ENCODE data around the gene GPR35. TPM values are rescaled to one million over a fixed set of nuclear protein-coding genes. Genes with fewer than 3 reads are reported as not detected.

The GPR35 gene
- total RNA-seq, 1 donor from 2014 or later = 1.6 TPM

DNA sequence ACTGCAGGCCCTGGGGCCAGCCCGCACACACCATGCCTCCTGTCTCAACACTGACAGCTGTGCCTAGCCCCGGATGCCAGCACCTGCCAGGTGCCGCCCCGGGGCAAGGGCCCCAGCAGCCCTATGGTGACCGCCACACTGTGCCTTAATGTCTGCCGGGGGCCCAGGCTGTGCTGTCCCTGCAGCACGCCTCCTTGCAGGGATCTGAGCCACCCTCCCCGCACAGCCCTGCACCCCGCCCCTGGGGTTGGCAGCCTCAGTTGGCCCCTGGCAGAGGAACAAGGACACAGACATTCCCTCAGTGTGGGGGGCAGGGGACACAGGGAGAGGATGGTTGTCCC, 47.2 kb upstream of the GPR35 start:
- Mint-ChIP-seq H3K27me3 (no peaks in the 10 kb centered on the region), H3K9me3 (no peaks in the 10 kb centered on the region), H3K4me1 (peaks cover 30% of the 10 kb centered on the region), H3K36me3 (ENCODE audit: low read depth) (peaks cover 51% of the 10 kb centered on the region), H3K27ac (no peak overlapping the region), H3K4me3 (no peak overlapping the region)
- ATAC-seq (ENCODE audit: low read depth) (no peak), DNase-seq (no peak)
- TF ChIP-seq, protein P1, sequence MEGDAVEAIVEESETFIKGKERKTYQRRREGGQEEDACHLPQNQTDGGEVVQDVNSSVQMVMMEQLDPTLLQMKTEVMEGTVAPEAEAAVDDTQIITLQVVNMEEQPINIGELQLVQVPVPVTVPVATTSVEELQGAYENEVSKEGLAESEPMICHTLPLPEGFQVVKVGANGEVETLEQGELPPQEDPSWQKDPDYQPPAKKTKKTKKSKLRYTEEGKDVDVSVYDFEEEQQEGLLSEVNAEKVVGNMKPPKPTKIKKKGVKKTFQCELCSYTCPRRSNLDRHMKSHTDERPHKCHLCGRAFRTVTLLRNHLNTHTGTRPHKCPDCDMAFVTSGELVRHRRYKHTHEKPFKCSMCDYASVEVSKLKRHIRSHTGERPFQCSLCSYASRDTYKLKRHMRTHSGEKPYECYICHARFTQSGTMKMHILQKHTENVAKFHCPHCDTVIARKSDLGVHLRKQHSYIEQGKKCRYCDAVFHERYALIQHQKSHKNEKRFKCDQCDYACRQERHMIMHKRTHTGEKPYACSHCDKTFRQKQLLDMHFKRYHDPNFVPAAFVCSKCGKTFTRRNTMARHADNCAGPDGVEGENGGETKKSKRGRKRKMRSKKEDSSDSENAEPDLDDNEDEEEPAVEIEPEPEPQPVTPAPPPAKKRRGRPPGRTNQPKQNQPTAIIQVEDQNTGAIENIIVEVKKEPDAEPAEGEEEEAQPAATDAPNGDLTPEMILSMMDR (IDR thresholded peaks at IDR 0.05) = no peak
- CTCF ChIA-PET = no interaction called here
- POLR2A ChIA-PET = interaction anchor here (1.2 to 1.9 kb wide), 3 partner anchors 9 to 17 kb away, joined by 3 to 6 read pairs (median 4); partner anchors contain the start of gene CAPN10
- intact Hi-C loops (cut with micrococcal nuclease) = no loop called here

DNA sequence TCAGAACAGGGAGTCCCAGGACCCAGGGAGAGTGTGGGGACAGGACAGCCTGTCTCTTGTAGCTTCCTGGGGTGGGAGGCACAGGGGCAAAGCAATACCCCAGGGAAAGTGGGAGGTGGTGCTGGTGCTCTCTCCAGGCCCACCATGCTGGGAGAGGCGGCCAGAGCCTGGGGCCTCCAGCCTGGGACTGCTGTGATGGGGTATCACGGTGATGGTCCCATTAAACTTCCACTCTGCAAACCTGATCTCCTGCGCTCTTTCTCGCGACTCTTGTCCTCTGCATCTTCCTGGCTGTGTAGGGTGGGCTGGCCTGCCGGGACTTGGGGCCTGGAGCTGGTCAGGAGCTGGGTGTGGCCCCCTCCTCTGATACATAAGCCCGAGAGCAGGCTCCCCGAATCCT, 46.8 kb upstream of the GPR35 start:
- no peaks in the 10 kb centered on the region for H3K9me3 Mint-ChIP-seq
- ChIA-PET CTCF (no interaction called here), POLR2A (interaction anchor here (1.3 to 1.9 kb wide), 2 partner anchors 8 to 12 kb away, joined by 3 to 6 read pairs; partner anchors contain the start of gene CAPN10)
- intact Hi-C loops (cut with micrococcal nuclease) = no loop called here
- no peaks in the 10 kb centered on the region for H3K27me3 Mint-ChIP-seq
- TF ChIP-seq, protein P1 (IDR thresholded peaks at IDR 0.05) = no peak
- peaks cover 51% of the 10 kb centered on the region for H3K36me3 Mint-ChIP-seq (ENCODE audit: low read depth)
- DNase-seq = no peak
- no peak overlapping the region for H3K27ac Mint-ChIP-seq
- no peak overlapping the region for H3K4me3 Mint-ChIP-seq
- peaks cover 32% of the 10 kb centered on the region for H3K4me1 Mint-ChIP-seq
- no peak for ATAC-seq (ENCODE audit: low read depth)

DNA sequence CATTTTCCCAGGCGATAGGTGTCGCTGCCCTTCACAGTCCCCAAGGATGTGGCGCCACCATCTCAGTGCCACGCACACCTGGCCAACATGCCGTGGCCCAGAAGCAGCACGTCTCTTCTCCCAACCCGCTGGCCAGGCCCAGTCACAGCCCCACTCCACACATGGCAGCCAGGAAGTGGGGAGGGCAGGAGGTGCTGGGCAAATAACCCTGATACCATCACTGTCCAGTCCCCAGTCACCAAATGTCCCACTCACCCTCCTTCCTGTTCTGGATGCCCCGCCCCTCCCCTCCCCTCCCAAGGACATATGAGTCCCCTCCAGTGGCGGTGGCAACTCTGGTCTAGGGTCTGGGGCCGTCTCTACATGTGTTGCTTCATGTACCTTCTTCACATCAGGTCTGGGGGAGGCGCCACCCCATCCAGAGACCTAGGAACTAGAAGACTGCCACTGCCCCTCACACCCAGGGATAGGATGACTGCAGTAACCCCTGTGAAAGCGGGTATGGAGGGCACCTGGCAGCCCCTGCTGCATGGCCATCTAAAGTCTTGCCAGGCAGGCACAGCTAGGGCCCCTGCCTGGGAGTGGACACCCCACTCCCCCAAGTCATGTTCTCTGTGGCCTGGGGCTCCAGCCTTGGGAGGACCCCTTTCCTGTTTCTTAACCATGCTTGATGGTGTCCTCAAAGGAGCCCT, 46.1 kb upstream of the GPR35 start:
- Mint-ChIP-seq H3K27me3 (no peaks in the 10 kb centered on the region), H3K9me3 (no peaks in the 10 kb centered on the region), H3K4me1 (peaks cover 36% of the 10 kb centered on the region), H3K4me3 (no peak overlapping the region), H3K36me3 (ENCODE audit: low read depth) (peaks cover 52% of the 10 kb centered on the region), H3K27ac (peak overlapping the region; percentile 68)
- ChIA-PET CTCF (interaction anchor here (0.8 to 1.9 kb wide), 3 partner anchors 10 to 15 kb away, joined by 4 to 15 read pairs (median 4); no protein-coding TSS in a partner anchor), POLR2A (interaction anchor here (1.6 to 2.0 kb wide), 2 partner anchors 13 to 18 kb away, joined by 8 to 17 read pairs; partner anchors contain the start of gene DUSP28)
- ATAC-seq (ENCODE audit: low read depth) (no peak), DNase-seq (no peak)
- TF ChIP-seq, protein P1 (IDR thresholded peaks at IDR 0.05) = no peak
- intact Hi-C loops (cut with micrococcal nuclease) = no loop called here

- no peak overlapping the region for H3K4me3 Mint-ChIP-seq
- intact Hi-C loops (cut with micrococcal nuclease) = no loop called here
- H3K36me3 Mint-ChIP-seq (ENCODE audit: low read depth) = peaks cover 49% of the 10 kb centered on the region
- no peaks in the 10 kb centered on the region for H3K9me3 Mint-ChIP-seq
- POLR2A ChIA-PET = interaction anchor here (1.6 to 2.0 kb wide), 2 partner anchors 14 to 19 kb away, joined by 8 to 17 read pairs; partner anchors contain the start of gene DUSP28
- TF ChIP-seq, protein P1 (IDR thresholded peaks at IDR 0.05) = no peak
- ATAC-seq (ENCODE audit: low read depth) (peak; percentile 25), DNase-seq (peak; percentile 38)
- no peaks in the 10 kb centered on the region for H3K27me3 Mint-ChIP-seq
- peak overlapping the region; percentile 68 for H3K27ac Mint-ChIP-seq
- peaks cover 44% of the 10 kb centered on the region for H3K4me1 Mint-ChIP-seq
- CTCF ChIA-PET = interaction anchor here (0.8 to 1.9 kb wide), 5 partner anchors 11 to 66 kb away, joined by 3 to 15 read pairs (median 4); partner anchors contain the start of gene RNPEPL1
Observed at GRCh38 chr2:240579771-240580614, 45.3 kb upstream of the GPR35 start.

DNA sequence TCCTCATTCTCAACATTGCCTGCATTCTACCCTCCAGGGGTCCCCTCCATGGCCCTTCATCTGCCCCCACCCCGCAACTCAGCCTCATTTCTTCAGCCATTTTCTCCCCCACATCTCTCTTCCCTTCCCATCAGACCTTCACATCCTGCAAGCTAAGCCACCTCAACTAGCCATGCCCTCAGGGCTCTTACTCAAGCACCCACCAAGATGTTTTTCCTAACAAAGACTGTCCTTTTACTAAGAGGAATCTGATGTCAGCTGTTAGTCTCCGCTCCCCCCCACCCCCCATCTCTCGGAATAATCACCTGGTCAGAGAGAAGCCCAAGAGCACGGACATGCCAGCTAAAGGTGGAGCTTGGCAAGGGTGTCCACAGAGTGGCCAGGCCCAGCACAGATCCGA, 43.5 kb upstream of the GPR35 start:
- ChIA-PET CTCF (no interaction called here), POLR2A (no interaction called here)
- H3K27ac Mint-ChIP-seq = no peak overlapping the region
- no peak overlapping the region for H3K4me3 Mint-ChIP-seq
- TF ChIP-seq, protein P1 (IDR thresholded peaks at IDR 0.05) = no peak
- ATAC-seq (ENCODE audit: low read depth) (no peak), DNase-seq (no peak)
- peaks cover 55% of the 10 kb centered on the region for H3K4me1 Mint-ChIP-seq
- intact Hi-C loops (cut with micrococcal nuclease) = no loop called here
- H3K27me3 Mint-ChIP-seq = no peaks in the 10 kb centered on the region
- peaks cover 40% of the 10 kb centered on the region for H3K36me3 Mint-ChIP-seq (ENCODE audit: low read depth)
- no peaks in the 10 kb centered on the region for H3K9me3 Mint-ChIP-seq
